ENCODE results near the gene NRG4. TPM values are rescaled to one million over a fixed set of nuclear protein-coding genes. Genes with fewer than 3 reads are reported as not detected.

Gene NRG4
- total RNA-seq, 1 donor from 2014 or later, result not detected

GRCh38 chr15:75928680-75929608, 83.3 kb downstream of the NRG4 start:
- no peak for TF ChIP-seq CTCF (IDR thresholded peaks at IDR 0.05)
- Histone ChIP-seq H3K27ac (no peak overlapping the region), H3K4me1 (no peaks in the 10 kb centered on the region), H3K27me3 (no peaks in the 10 kb centered on the region), H3K4me3 (no peak overlapping the region), H3K9me3 (no peaks in the 10 kb centered on the region), H3K36me3 (peaks cover 0 to 38% of the 10 kb centered on the region in 2 donors)
- DNase-seq (ENCODE audit: low spot score in 2 of 2), result no peak
- intact Hi-C loops (cut with DNase I), result no loop called here

GRCh38 chr15:75927601-75928000, 84.6 kb downstream of the NRG4 start:
- intact Hi-C loops (cut with DNase I), result no loop called here
- H3K9me3 ChIP-seq, result no peaks in the 10 kb centered on the region
- no peaks in the 10 kb centered on the region for H3K4me1 ChIP-seq
- H3K27me3 ChIP-seq, result no peaks in the 10 kb centered on the region
- peaks cover 0 to 31% of the 10 kb centered on the region in 2 donors for H3K36me3 ChIP-seq
- no peak for TF ChIP-seq CTCF (IDR thresholded peaks at IDR 0.05)
- no peak overlapping the region for H3K4me3 ChIP-seq
- no peak for DNase-seq (ENCODE audit: low spot score in 2 of 2)
- H3K27ac ChIP-seq, result no peak overlapping the region

- Histone ChIP-seq H3K4me3 (no peak overlapping the region), H3K27ac (no peak overlapping the region), H3K4me1 (no peaks in the 10 kb centered on the region), H3K9me3 (no peaks in the 10 kb centered on the region), H3K36me3 (peaks cover 0 to 26% of the 10 kb centered on the region in 2 donors), H3K27me3 (no peaks in the 10 kb centered on the region)
- no peak for TF ChIP-seq CTCF (IDR thresholded peaks at IDR 0.05)
- intact Hi-C loops (cut with DNase I), result no loop called here
- DNase-seq (ENCODE audit: low spot score in 2 of 2), result no peak
These were observed 85.3 kb downstream of the NRG4 start for GRCh38 chr15:75926931-75927330.

GRCh38 chr15:75925440-75925839, 86.8 kb downstream of the NRG4 start:
- H3K27me3 ChIP-seq, result no peaks in the 10 kb centered on the region
- no peaks in the 10 kb centered on the region for H3K4me1 ChIP-seq
- TF ChIP-seq CTCF (IDR thresholded peaks at IDR 0.05), result no peak
- no peak overlapping the region for H3K4me3 ChIP-seq
- peaks cover 0 to 12% of the 10 kb centered on the region in 2 donors for H3K36me3 ChIP-seq
- no peaks in the 10 kb centered on the region for H3K9me3 ChIP-seq
- H3K27ac ChIP-seq, result no peak overlapping the region
- DNase-seq (ENCODE audit: low spot score in 2 of 2), result no peak
- intact Hi-C loops (cut with DNase I), result no loop called here

- intact Hi-C loops (cut with DNase I), result no loop called here
- Histone ChIP-seq H3K4me3 (no peak overlapping the region), H3K27ac (no peak overlapping the region), H3K36me3 (peaks cover 0 to 6% of the 10 kb centered on the region in 2 donors), H3K4me1 (no peaks in the 10 kb centered on the region), H3K9me3 (no peaks in the 10 kb centered on the region), H3K27me3 (no peaks in the 10 kb centered on the region)
- DNase-seq (ENCODE audit: low spot score in 2 of 2), result no peak
- TF ChIP-seq CTCF (IDR thresholded peaks at IDR 0.05), result no peak
These were observed 87.6 kb downstream of the NRG4 start for GRCh38 chr15:75924576-75924975.

All from ascending aorta (tissue), 2 donors.